Heart left ventricle (tissue), 16 donors: ENCODE data around the gene NR1I2. TPM values are rescaled to one million over a fixed set of nuclear protein-coding genes. Genes with fewer than 3 reads are reported as not detected.

Experiments used
- ATAC-seq, 4 donors: fragments of 200-7000 bp; cut with Tn5 transposase; one replicate each; pipeline ENCODE4 v1.9.1; 2020 to 2022; ENCODE audit warnings: moderate library complexity in 4 of 4, mild to moderate bottlenecking in 3 of 4, moderate number of reproducible peaks in 1 of 4
- DNase-seq, 5 donors: peaks; one replicate each; pipeline ENCODE4 v3.0.0-alpha.2; 2020
- H3K27ac ChIP-seq, 12 donors: fragments of 200-600 bp; sonication (generic) in 4 of 12; one replicate each; pipeline versions ENCODE4 v1.5.0 to v1.8.0; 2016 to 2022; ENCODE audit warnings: mild to moderate bottlenecking in 2 of 12
- H3K27me3 ChIP-seq, 9 donors: fragments of 200-600 bp; sonication (generic) in 2 of 9; one replicate each; pipeline versions ENCODE4 v1.5.1 to v1.8.0; 2016 to 2022; ENCODE audit warnings: mild to moderate bottlenecking in 3 of 9
- H3K36me3 ChIP-seq, 9 donors: fragments of 200-600 bp; sonication (generic) in 2 of 9; one replicate each; pipeline versions ENCODE4 v1.5.0 to v1.8.0; 2018 to 2022; ENCODE audit warnings: mild to moderate bottlenecking in 2 of 9
- H3K4me1 ChIP-seq, 12 donors: fragments of 200-600 bp; sonication (generic) in 4 of 12; one replicate each; pipeline versions ENCODE4 v1.5.0 to v1.8.0; 2016 to 2022; ENCODE audit warnings: mild to moderate bottlenecking in 3 of 12
- H3K4me3 ChIP-seq, 12 donors: fragments of 200-600 bp; sonication (generic) in 4 of 12; one replicate each; pipeline versions ENCODE4 v1.5.0 to v1.8.0; 2017 to 2022; ENCODE audit warnings: mild to moderate bottlenecking in 9 of 12, moderate library complexity in 4 of 12
- H3K9me3 ChIP-seq, 12 donors: fragments of 200-600 bp; sonication (generic) in 4 of 12; one replicate each; pipeline versions ENCODE4 v1.5.0 to v1.8.0; 2016 to 2022; ENCODE audit warnings: mild to moderate bottlenecking in 1 of 12
- CTCF ChIP-seq, 12 donors: fragments of 200-600 bp; sonication (generic) in 4 of 12; IDR thresholded peaks; one replicate each; pipeline versions ENCODE4 v1.5.0 to v1.8.0; 2018 to 2022; ENCODE audit warnings: antibody characterized with exemption in 12 of 12, mild to moderate bottlenecking in 5 of 12
- POLR2A ChIP-seq, 2 donors: fragments of 450-650 bp; IDR thresholded peaks; one replicate each; pipeline ENCODE4 v1.6.1; 2017; ENCODE audit warnings: antibody characterized with exemption in 2 of 2, mild to moderate bottlenecking in 2 of 2, moderate library complexity in 2 of 2
- WGBS, 4 donors: extraction: QIAGEN DNeasy Blood & Tissue Kit in 2 of 4; methylation state at CpG; one replicate each; pipeline versions ENCODE4 v1.1.5 to v1.1.7; 2013 to 2018; 5-methylcytosine and 5-hydroxymethylcytosine counted together
- intact Hi-C, 10 donors: fragments of 100-400 bp; cut with DNase I; formaldehyde crosslinking; loops; one replicate each; pipeline versions ENCODE4 v1.11.1 to v1.14.2; 2022
- polyA plus RNA-seq, 2 donors: library from polyadenylated mRNA; stranded (reverse); fragments of 200-250 nt; gene quantifications; one replicate each; pipeline ENCODE4 v1.2.3, GENCODE V29; 2013
- total RNA-seq, 9 donors: library from RNA; depleted of rRNA in 2 of 9; stranded (reverse); fragments of >200 nt in 2 of 9; fragmentation: NEBNext Ultra II Directional in 3 of 9; extraction: Animal tissue kit (Norgen Biotek cat#: 25700) in 3 of 9; gene quantifications; one replicate each; pipeline versions ENCODE4 v1.1.0 to v1.2.4, GENCODE V29; 2016 to 2023
- donor health status: ischemic (EF 13 %, LVEDD 7.1; RV severe dilation, severe dysfunction).
- donor health status: healthy with polysubstance abuse.
- donor health status: DM: no; HTN: yes; CAD: no.
- donor health status: DM: no; HTN: no; CAD: no.
- donor health status: ischemic (EF 25% LVEDD 6.9; RV normal size, moderate dysfunction).
- donor health status: ischemic (EF 25% LVEDD 5.7; RV mildly dilated, moderate dysfunction).
- donor health status: healthy.
- donor health status: DM: yes; HTN: yes; CAD: no.
- donor health status: ischemic (EF 35%, LVEDD 5.7; RV mildly dilated, moderate dysfunction).
- donor health status: nonischemic (EF 11% LVEDD 7.7; RV severe dilation, severe dysfunction).
- donor health status: DM: yes; HTN: yes; CAD: no.
- donor health status: PGD.
- donor health status: ischemic (EF 29% LVEDD 5.4; RV normal size, mild dysfunction).
- donor health status: nonischemic (EF 23%, LVEDD 6.1; RV moderate dilation, normal function).

Gene NR1I2
- total and polyA plus RNA-seq, 11 donors: 0.07 to 0.29 (median 0.15) TPM; not detected in 4

GRCh38 chr3:119834754-119835370 is 53.0 kb downstream of the NR1I2 start:
- H3K27me3 ChIP-seq: no peaks in the 10 kb centered on the region
- DNase-seq: no peak
- WGBS, 4 donors: 86 to 96% (median 93%) methylated on average over 2 of the region's 2 CpGs
- peaks cover 0 to 14% (median 1%) of the 10 kb centered on the region in 12 donors for H3K4me1 ChIP-seq
- H3K4me3 ChIP-seq: no peak overlapping the region
- ATAC-seq: no peak
- H3K36me3 ChIP-seq: peaks cover 0 to 12% (median 3%) of the 10 kb centered on the region in 9 donors
- TF ChIP-seq POLR2A (IDR thresholded peaks at IDR 0.05) (no peak), CTCF (IDR thresholded peaks at IDR 0.05) (no peak)
- H3K9me3 ChIP-seq: no peaks in the 10 kb centered on the region
- intact Hi-C loops: no loop called here
- H3K27ac ChIP-seq: no peak overlapping the region

- H3K4me1 ChIP-seq: peaks cover 0 to 14% (median 3%) of the 10 kb centered on the region in 12 donors
- no peak overlapping the region for H3K4me3 ChIP-seq
- H3K27me3 ChIP-seq: no peaks in the 10 kb centered on the region
- H3K36me3 ChIP-seq: peaks cover 0 to 13% (median 6%) of the 10 kb centered on the region in 9 donors
- H3K9me3 ChIP-seq: no peaks in the 10 kb centered on the region
- H3K27ac ChIP-seq: no peak overlapping the region
- TF ChIP-seq CTCF (IDR thresholded peaks at IDR 0.05) (no peak), POLR2A (IDR thresholded peaks at IDR 0.05) (no peak)
- DNase-seq (no peak), ATAC-seq (no peak)
- intact Hi-C loops: no loop called here
Observed at GRCh38 chr3:119835556-119835955, 53.7 kb downstream of the NR1I2 start.

GRCh38 chr3:119841808-119842471 is 60.0 kb downstream of the NR1I2 start:
- peaks cover 0 to 11% (median 0%) of the 10 kb centered on the region in 12 donors for H3K9me3 ChIP-seq
- ATAC-seq: peak in 2 of 4 donors; percentile 49 to 52
- H3K4me3 ChIP-seq: no peak overlapping the region
- TF ChIP-seq CTCF (IDR thresholded peaks at IDR 0.05) (no peak), POLR2A (IDR thresholded peaks at IDR 0.05) (no peak)
- H3K4me1 ChIP-seq: peaks cover 0 to 21% (median 7%) of the 10 kb centered on the region in 12 donors
- peak overlapping the region in 9 of 12 donors; percentile 13 to 69 (median 55) for H3K27ac ChIP-seq
- peaks cover 0 to 31% (median 7%) of the 10 kb centered on the region in 9 donors for H3K36me3 ChIP-seq
- intact Hi-C loops: no loop called here
- DNase-seq: no peak
- H3K27me3 ChIP-seq: no peaks in the 10 kb centered on the region
- 14 to 41% (median 19%) methylated on average over 2 of the region's 2 CpGs for WGBS, 4 donors

- Histone ChIP-seq H3K4me3 (no peak overlapping the region), H3K4me1 (peaks cover 0 to 3% (median 0%) of the 10 kb centered on the region in 12 donors), H3K27me3 (no peaks in the 10 kb centered on the region), H3K27ac (no peak overlapping the region), H3K9me3 (peaks cover 0 to 16% (median 0%) of the 10 kb centered on the region in 12 donors), H3K36me3 (no peaks in the 10 kb centered on the region)
- intact Hi-C loops: no loop called here
- TF ChIP-seq CTCF (IDR thresholded peaks at IDR 0.05) (no peak), POLR2A (IDR thresholded peaks at IDR 0.05) (no peak)
- WGBS, 4 donors: 85 to 88% (median 86%) methylated on average over 2 of the region's 2 CpGs
- DNase-seq: no peak
- ATAC-seq: no peak
Observed at GRCh38 chr3:119849126-119849525, 67.2 kb downstream of the NR1I2 start.
